Measurements from ENCODE around the gene RHBDL1. TPM values are rescaled to one million over a fixed set of nuclear protein-coding genes. Genes with fewer than 3 reads are reported as not detected.

Gene RHBDL1
- polyA plus RNA-seq, 1 donor from 2014 or later = 7.2 TPM

- Histone ChIP-seq H2AFZ (ENCODE audit: low read depth, low read length) (no peak overlapping the region), H3K79me2 (replicated peaks; ENCODE audit: insufficient read depth, low read length) (no peaks in the 10 kb centered on the region), H3K9ac (ENCODE audit: low read length) (peak overlapping the region; percentile 77), H3K9me3 (ENCODE audit: low read length) (no peaks in the 10 kb centered on the region), H3K4me3 (ENCODE audit: low read length) (peak overlapping the region; percentile 82), H3K4me2 (ENCODE audit: low read length) (no peak overlapping the region), H3K27ac (ENCODE audit: low read length) (no peak overlapping the region), H3K9me2 (ENCODE audit: insufficient read depth, low read length) (no peaks in the 10 kb centered on the region), H3K36me3 (ENCODE audit: insufficient read depth, low read length) (no peaks in the 10 kb centered on the region), H3K27me3 (ENCODE audit: insufficient read depth, low read depth, low read length) (no peaks in the 10 kb centered on the region), H4K20me1 (ENCODE audit: insufficient read depth) (no peaks in the 10 kb centered on the region), H3F3A (ENCODE audit: insufficient read depth, low read length, poor library complexity, severe bottlenecking) (no peaks in the 10 kb centered on the region)
- no peak for TF ChIP-seq MXI1 (conservative IDR thresholded peaks at IDR 0.05; ENCODE audit: poor library complexity, severe bottlenecking)
- TF ChIP-seq RAD21 (conservative IDR thresholded peaks at IDR 0.05) = no peak
- no peak for TF ChIP-seq EZH2 (IDR thresholded peaks at IDR 0.05; ENCODE audit: borderline replicate concordance, insufficient read depth, low read length, poor library complexity, severe bottlenecking)
- TF ChIP-seq EP300 (conservative IDR thresholded peaks at IDR 0.05; ENCODE audit: poor library complexity, severe bottlenecking) = no peak
- TF ChIP-seq SMC3 (conservative IDR thresholded peaks at IDR 0.05; ENCODE audit: poor library complexity) = no peak
- no peak for TF ChIP-seq TAF1 (IDR thresholded peaks at IDR 0.05; ENCODE audit: low read depth)
- TF ChIP-seq POLR2AphosphoS5 (IDR thresholded peaks at IDR 0.05) = no peak
- TF ChIP-seq REST (IDR thresholded peaks at IDR 0.05; ENCODE audit: borderline replicate concordance) = no peak
- TF ChIP-seq CTCF (IDR thresholded peaks at IDR 0.05; ENCODE audit: poor library complexity, severe bottlenecking) = no peak
Observed at GRCh38 chr16:643050-643368, 32.5 kb upstream of the RHBDL1 start.

GRCh38 chr16:644556-644955, 30.9 kb upstream of the RHBDL1 start:
- H2AFZ ChIP-seq (ENCODE audit: low read depth, low read length) = no peak overlapping the region
- no peaks in the 10 kb centered on the region for H3K9me2 ChIP-seq (ENCODE audit: insufficient read depth, low read length)
- no peaks in the 10 kb centered on the region for H3K9me3 ChIP-seq (ENCODE audit: low read length)
- H3K36me3 ChIP-seq (ENCODE audit: insufficient read depth, low read length) = no peaks in the 10 kb centered on the region
- no peak overlapping the region for H3K9ac ChIP-seq (ENCODE audit: low read length)
- no peaks in the 10 kb centered on the region for H3K27me3 ChIP-seq (ENCODE audit: insufficient read depth, low read depth, low read length)
- H3K79me2 ChIP-seq (replicated peaks; ENCODE audit: insufficient read depth, low read length) = no peaks in the 10 kb centered on the region
- H4K20me1 ChIP-seq (ENCODE audit: insufficient read depth) = no peaks in the 10 kb centered on the region
- H3K27ac ChIP-seq (ENCODE audit: low read length) = no peak overlapping the region
- no peak for TF ChIP-seq EZH2 (IDR thresholded peaks at IDR 0.05; ENCODE audit: borderline replicate concordance, insufficient read depth, low read length, poor library complexity, severe bottlenecking)
- no peak for TF ChIP-seq CTCF (IDR thresholded peaks at IDR 0.05; ENCODE audit: poor library complexity, severe bottlenecking)
- TF ChIP-seq RAD21 (conservative IDR thresholded peaks at IDR 0.05) = no peak
- no peak for TF ChIP-seq SMC3 (conservative IDR thresholded peaks at IDR 0.05; ENCODE audit: poor library complexity)
- TF ChIP-seq EP300 (conservative IDR thresholded peaks at IDR 0.05; ENCODE audit: poor library complexity, severe bottlenecking) = no peak
- no peak for TF ChIP-seq MXI1 (conservative IDR thresholded peaks at IDR 0.05; ENCODE audit: poor library complexity, severe bottlenecking)
- TF ChIP-seq TAF1 (IDR thresholded peaks at IDR 0.05; ENCODE audit: low read depth) = no peak
- no peak for TF ChIP-seq POLR2AphosphoS5 (IDR thresholded peaks at IDR 0.05)
- no peak for TF ChIP-seq REST (IDR thresholded peaks at IDR 0.05; ENCODE audit: borderline replicate concordance)
- H3F3A ChIP-seq (ENCODE audit: insufficient read depth, low read length, poor library complexity, severe bottlenecking) = no peaks in the 10 kb centered on the region
- no peak overlapping the region for H3K4me3 ChIP-seq (ENCODE audit: low read length)
- H3K4me2 ChIP-seq (ENCODE audit: low read length) = no peak overlapping the region
